NCI-H2081 (cell line): Measurements from ENCODE around the gene VPS35L.

Source experiments
- DNase-seq, 2 experiments: peaks; one replicate each; lab custom pipeline; 2025; lab: John Stamatoyannopoulos, UW

Gene VPS35L

DNA sequence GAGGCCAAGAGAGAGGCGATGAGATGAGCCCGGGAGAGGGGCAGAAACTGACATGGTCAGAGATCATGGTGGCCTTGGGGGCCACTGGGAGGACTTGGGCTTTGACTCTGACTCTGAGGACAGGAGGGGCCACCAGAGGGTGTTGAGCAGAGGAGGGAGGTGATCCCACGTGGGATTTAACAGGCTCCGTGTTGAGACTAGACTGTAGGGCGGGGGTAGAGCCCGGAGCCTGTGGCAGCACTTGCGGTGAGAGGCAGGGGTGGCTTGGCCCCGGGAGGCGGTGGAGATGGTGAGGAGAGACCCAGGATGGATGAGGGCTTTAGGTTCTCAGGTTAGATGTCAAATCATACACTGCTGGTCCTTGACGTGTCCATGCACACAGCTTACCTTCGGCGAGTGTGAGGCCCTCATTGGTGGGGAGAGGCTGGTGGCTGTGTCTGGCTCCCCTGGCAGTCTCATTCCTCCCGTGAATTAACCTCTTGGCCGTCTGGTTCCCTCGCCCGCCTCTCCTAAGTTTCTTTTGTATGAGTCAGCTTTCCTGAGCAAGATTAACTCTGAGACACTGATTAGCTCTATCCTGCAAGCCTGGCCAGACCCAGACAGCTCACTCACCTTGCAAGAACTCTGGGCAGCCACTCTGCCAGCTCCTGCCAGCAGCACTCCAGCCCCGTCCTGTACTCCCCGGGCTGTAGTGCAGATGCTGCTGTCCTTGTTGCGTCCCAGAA, 39.7 kb downstream of the VPS35L start:
- DNase-seq = no peak

DNA sequence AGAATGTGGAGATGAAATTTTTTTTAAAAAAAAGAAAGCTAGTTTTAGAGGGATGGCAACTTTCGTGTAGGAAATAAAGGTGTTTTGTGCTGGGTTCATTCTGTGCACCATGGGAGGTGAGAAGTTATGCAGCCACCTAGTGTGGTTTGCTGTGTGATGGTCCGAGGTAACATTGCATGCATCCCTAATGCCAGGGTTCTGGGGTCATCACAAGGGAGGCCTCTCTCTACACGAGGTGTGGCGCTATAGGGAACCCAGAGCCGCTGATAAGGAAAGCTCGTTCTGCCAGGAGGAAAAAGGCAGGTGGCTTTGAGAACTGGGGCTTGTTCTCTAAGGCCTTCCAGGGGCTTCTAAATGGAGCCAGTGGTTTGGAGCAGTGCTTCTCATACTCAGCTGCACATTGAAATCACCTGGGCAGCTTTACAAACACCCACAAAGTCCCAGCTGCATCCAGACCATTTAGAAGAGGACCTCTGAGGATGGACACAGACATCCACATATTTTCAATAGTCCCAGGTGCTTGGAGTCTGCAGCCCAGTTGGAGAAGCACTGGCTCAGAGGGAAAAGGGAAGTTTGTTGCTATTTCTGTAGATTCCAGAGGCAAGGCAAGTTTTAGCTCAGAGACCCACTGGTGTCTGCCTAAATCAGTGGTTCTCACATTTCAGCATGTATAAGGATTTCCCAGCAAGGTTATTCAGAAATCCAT, 43.5 kb downstream of the VPS35L start:
- DNase-seq = no peak

- DNase-seq = no peak
Observed at GRCh38 chr16:19599968-19600716, 44.6 kb downstream of the VPS35L start.

GRCh38 chr16:19601083-19601976, 45.8 kb downstream of the VPS35L start:
- peak; percentile 49 to 54 for DNase-seq

DNA sequence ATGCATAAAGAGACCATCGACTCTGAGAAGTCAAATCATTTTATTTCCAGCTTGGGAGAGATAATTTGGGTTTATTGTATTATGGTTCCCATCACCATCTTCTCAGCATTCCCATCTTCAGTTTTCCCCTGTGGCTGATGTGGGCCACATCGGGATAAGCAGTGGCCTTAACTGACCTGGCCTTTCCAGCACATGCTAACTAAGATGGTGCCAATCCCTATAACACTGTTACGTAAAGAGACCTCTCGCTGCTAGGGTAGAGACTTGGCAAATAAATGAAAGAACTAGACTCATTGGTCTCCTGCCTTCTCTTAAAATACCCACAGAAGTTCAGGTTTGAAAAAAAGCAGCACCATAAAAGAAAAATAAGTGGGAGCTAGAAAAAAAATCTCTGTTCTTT, 49.4 kb downstream of the VPS35L start:
- DNase-seq = no peak

GRCh38 chr16:19605701-19606100, 50.2 kb downstream of the VPS35L start:
- DNase-seq = no peak

DNA sequence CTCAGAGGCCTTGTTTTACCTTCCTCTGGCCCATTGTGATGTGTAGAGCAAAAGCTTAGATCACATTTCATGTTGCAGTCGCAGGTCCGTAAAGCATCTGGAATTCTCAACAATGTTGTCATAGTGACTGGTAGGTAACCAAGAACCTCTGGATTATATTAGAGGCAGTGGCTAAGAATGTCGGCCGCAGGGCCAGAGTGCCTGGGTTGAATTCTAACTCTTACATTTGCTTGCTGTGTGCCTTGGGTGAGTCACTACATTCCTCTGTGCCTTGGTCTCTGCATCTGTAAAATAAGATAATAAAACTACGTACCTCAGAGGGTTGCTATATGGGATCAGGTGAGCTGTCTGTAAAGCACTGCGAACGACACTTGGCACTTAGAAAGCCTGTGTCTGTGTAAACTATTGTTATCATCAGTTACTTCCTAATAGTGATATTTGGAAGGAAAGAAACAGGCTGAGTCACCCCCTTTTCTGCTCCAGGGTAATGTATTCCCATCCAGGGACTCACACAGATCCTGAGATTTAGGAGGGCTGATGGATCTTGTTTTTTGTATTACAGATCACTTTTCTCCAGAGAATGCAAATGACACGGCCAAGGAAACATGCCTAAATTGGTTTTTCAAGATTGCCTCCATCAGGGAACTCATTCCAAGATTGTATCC, 52.2 kb downstream of the VPS35L start:
- no peak for DNase-seq

GRCh38 chr16:19609359-19609758, 53.9 kb downstream of the VPS35L start:
- DNase-seq = no peak

- DNase-seq = no peak
Observed at GRCh38 chr16:19610200-19610599, 54.7 kb downstream of the VPS35L start.

DNA sequence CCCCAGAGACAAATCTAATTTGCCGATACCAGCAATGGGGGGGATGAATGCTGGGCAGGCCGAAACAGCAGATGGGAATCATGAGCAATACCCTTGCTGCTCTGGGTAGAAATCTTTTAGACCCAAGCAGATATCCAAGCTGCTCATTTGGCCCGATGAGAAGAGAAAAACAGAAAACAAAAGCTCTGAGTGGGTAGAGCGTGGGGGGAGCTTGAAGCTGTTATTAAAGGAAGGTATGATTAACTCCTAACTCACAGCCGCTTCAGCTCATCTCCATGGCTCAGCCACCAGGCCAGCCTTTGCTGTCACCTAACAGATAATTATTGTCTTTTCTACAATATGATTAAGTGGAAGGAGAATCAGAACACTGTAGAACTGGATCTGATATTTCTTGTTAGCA, 58.3 kb downstream of the VPS35L start:
- DNase-seq = no peak

- DNase-seq = no peak
Observed at GRCh38 chr16:19616241-19616640, 60.7 kb downstream of the VPS35L start.

DNA sequence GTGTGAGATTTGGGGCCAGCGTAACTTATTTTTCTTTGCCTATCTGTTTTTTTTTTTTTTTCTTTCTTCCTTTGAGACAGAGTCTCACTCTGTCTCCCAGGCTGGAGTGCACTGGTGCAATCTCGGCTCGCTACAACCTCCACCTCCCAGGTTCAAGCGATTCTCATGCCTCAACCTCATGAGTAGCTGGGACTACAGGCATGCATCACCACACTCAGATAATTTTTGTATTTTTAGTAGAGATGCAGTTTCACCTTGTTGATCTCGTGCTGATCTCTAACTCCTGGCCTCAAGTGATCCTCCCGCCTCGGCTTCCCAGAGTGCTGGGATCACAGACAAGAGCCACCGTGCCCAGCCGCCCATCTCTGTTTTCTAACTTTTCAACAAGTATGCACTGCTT, 63.4 kb downstream of the VPS35L start:
- DNase-seq = no peak

DNA sequence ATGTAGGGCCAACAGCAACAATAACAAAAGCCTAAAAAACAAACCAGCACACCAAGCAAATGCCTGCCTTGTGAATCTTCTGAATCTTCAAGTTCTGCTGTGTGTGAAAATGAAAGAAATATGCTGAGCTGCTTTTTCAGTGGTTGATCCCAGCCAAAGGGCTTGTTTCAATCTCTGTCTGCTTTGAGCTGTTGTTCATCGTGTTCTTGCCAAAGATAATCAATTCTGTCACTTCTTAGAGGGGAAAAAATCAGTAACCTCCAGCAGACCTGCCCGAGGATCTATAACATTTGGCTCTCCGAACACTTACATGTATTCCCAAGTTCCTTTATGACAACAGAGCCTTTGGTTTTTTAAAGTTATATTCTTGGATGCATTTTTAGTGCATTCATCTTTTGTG, 65.9 kb downstream of the VPS35L start:
- DNase-seq = no peak

DNA sequence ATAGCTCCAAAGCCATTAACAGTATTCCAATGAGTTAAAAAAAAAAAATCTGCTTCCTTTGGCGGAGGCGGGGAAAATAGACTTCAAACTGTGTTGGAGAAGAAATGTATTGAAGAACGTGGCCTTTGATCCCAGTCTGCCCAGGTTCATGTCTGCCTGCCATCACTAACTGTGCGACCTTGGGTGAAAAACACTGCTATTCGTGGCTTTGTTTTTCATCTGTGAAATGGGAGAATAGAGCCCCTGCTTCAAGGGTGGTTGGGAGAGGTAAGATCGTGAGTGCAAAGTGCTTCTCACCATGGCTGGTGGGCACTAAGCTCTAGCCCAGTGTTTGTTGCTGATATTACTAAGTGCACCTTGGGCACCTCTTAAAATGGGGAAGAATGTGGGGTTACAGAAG, 69.5 kb downstream of the VPS35L start:
- DNase-seq = no peak

GRCh38 chr16:19636436-19637267, 81.1 kb downstream of the VPS35L start:
- no peak for DNase-seq

GRCh38 chr16:19639986-19640421, 84.5 kb downstream of the VPS35L start:
- no peak for DNase-seq

- DNase-seq = no peak
Observed at GRCh38 chr16:19642501-19642900, 87.0 kb downstream of the VPS35L start.

- no peak for DNase-seq
Observed at GRCh38 chr16:19644877-19645276, 89.4 kb downstream of the VPS35L start.

DNA sequence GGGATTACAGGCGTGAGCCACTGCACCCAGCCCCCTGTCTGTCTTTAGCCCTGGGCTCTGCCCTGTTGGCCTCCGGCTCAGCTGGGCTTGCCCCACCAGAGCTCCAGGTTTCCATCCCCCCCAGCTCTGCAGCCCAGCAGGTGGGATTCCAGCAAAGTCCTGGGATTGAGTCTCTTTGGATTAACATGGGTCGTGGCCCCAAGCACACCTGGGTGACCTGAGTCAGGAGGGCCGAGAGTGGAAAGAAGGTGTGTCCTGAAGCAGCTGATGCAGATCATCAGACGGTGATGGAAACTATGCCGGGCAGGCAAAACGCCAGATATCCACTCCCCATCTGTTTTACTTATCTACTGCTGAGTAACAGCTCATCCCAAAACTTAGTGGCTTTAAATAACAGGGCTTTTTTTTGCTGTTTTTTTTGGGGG, 90.1 kb downstream of the VPS35L start:
- DNase-seq = no peak

GRCh38 chr16:19649980-19650379, 94.5 kb downstream of the VPS35L start:
- DNase-seq = no peak
